A549 (cell line): ENCODE measurements around the gene PDZD11.

Source experiments
- CTCF ChIP-seq: fragments of >200 bp; sonication (Bioruptor Twin); formaldehyde crosslinking; IDR thresholded peaks from 3 replicates; pipeline ENCODE4 v1.5.1; 2016
- POLR2AphosphoS2 ChIP-seq: conservative IDR thresholded peaks from 2 replicates; pipeline ENCODE4 v1.6.1; 2012; ENCODE audit warnings: low read length, improper control_type of control experiment, inconsistent platforms

- TF ChIP-seq CTCF (no peak), POLR2AphosphoS2 (no peak)
Measured at GRCh38 chrX:70264784-70265183, 24.9 kb downstream of the PDZD11 start.
